ENCODE data around the gene SMIM3. TPM values are rescaled to one million over a fixed set of nuclear protein-coding genes. Genes with fewer than 3 reads are reported as not detected.
"Not testable (repeated sequence)": the region's sequence is repeated elsewhere in the genome, so short reads cannot be mapped to it uniquely, and the experiment has no call there.

SMIM3 gene
- total RNA-seq, 2 donors from 2014 or later = 22.9 to 32.5 TPM

GRCh38 chr5:150788977-150789376 is 10.4 kb downstream of the SMIM3 start:
- no peak for DNase-seq (ENCODE audit: low spot score)
- intact Hi-C loops (cut with DNase I) = no loop called here

- no peak for DNase-seq (ENCODE audit: low spot score)
- intact Hi-C loops (cut with DNase I) = no loop called here
Measured at GRCh38 chr5:150789450-150789849, 10.9 kb downstream of the SMIM3 start.

- DNase-seq (ENCODE audit: low spot score) = peak; percentile 84
- intact Hi-C loops (cut with DNase I) = no loop called here
Measured at GRCh38 chr5:150789943-150790611, 11.5 kb downstream of the SMIM3 start.

- intact Hi-C loops (cut with DNase I) = no loop called here
- no peak for DNase-seq (ENCODE audit: low spot score)
Measured at GRCh38 chr5:150791536-150791935, 13.0 kb downstream of the SMIM3 start.

- intact Hi-C loops (cut with DNase I); DNase-seq (ENCODE audit: low spot score): not testable (repeated sequence)
Measured at GRCh38 chr5:150793423-150793888, 14.9 kb downstream of the SMIM3 start.

- DNase-seq (ENCODE audit: low spot score) = no peak
- intact Hi-C loops (cut with DNase I) = no loop called here
Measured at GRCh38 chr5:150794927-150795326, 16.4 kb downstream of the SMIM3 start.

- intact Hi-C loops (cut with DNase I) = no loop called here
Measured at GRCh38 chr5:150797384-150797783, 18.8 kb downstream of the SMIM3 start.

GRCh38 chr5:150801117-150801927 is 22.8 kb downstream of the SMIM3 start:
- DNase-seq (ENCODE audit: low spot score) = no peak
- intact Hi-C loops (cut with DNase I) = no loop called here

More at GRCh38 chr5:150797384-150797783, 18.8 kb downstream of the SMIM3 start:
- no peak for DNase-seq (ENCODE audit: low spot score)

GRCh38 chr5:150804388-150804787 is 25.8 kb downstream of the SMIM3 start:
- no peak for DNase-seq (ENCODE audit: low spot score)
- intact Hi-C loops (cut with DNase I) = no loop called here

GRCh38 chr5:150809363-150809762 is 30.8 kb downstream of the SMIM3 start:
- no peak for DNase-seq (ENCODE audit: low spot score)
- intact Hi-C loops (cut with DNase I) = no loop called here

- DNase-seq (ENCODE audit: low spot score) = no peak
- intact Hi-C loops (cut with DNase I) = no loop called here
Measured at GRCh38 chr5:150815010-150815409, 36.5 kb downstream of the SMIM3 start.

GRCh38 chr5:150816946-150817345 is 38.4 kb downstream of the SMIM3 start:
- intact Hi-C loops (cut with DNase I) = loop anchor here in 1 of 2 donors (1.0 kb wide), 1 partner anchor 27 kb away; no protein-coding TSS in a partner anchor
- no peak for DNase-seq (ENCODE audit: low spot score)

GRCh38 chr5:150829744-150830143 is 51.2 kb downstream of the SMIM3 start:
- intact Hi-C loops (cut with DNase I) = no loop called here
- DNase-seq (ENCODE audit: low spot score) = no peak

GRCh38 chr5:150831821-150832220 is 53.3 kb downstream of the SMIM3 start:
- DNase-seq (ENCODE audit: low spot score); intact Hi-C loops (cut with DNase I): not testable (repeated sequence)

GRCh38 chr5:150836064-150836463 is 57.5 kb downstream of the SMIM3 start:
- intact Hi-C loops (cut with DNase I) = no loop called here
- DNase-seq (ENCODE audit: low spot score) = no peak

GRCh38 chr5:150836703-150837102 is 58.1 kb downstream of the SMIM3 start:
- intact Hi-C loops (cut with DNase I) = no loop called here
- no peak for DNase-seq (ENCODE audit: low spot score)

GRCh38 chr5:150845185-150845859 is 66.8 kb downstream of the SMIM3 start:
- intact Hi-C loops (cut with DNase I) = loop anchor here in 1 of 2 donors (10.0 kb wide), 1 partner anchor 281 kb away; no protein-coding TSS in a partner anchor
- not testable (repeated sequence) for DNase-seq (ENCODE audit: low spot score)

GRCh38 chr5:150846308-150846653 is 67.7 kb downstream of the SMIM3 start, which contains the start of gene IRGM:
TSS of gene IRGM (plus strand) at chr5:150846521. CDS start at chr5:150848124, 1,603 bp downstream.
- intact Hi-C loops (cut with DNase I) = loop anchor here in 1 of 2 donors (10.0 kb wide), 1 partner anchor 281 kb away; no protein-coding TSS in a partner anchor
- DNase-seq (ENCODE audit: low spot score) = not testable (repeated sequence)
